GM21825 (cell line): ENCODE results near the gene VPS13A.
"Not testable (repeated sequence)": the region's sequence is repeated elsewhere in the genome, so short reads cannot be mapped to it uniquely, and the experiment has no call there.

ENCODE experiments used
- ATAC-seq: cut with Tn5 transposase; IDR thresholded peaks from one replicate; pipeline ENCODE4 v1.9.1; 2021; ENCODE audit warnings: mild to moderate bottlenecking, moderate library complexity; ENCODE audit not compliant: unreplicated experiment

Gene VPS13A

DNA sequence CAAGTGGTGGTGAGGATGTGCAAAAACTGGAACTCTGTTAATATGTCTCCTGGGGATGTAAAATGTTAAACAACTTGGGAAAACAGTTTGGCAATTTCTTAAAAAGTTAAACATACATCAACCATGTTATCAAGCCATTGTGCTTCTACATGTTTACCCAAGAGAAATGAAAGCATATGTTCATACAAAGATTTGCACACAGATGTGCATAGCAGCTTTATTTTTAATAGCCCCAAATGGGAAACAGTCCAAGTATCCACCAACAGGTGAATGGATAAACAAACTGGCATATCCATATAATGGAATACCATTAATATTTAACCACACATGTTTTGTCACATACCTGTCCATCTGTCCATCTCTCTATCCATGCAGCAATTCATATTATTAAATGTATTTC is 6.2 kb downstream of the VPS13A start:
- no peak for ATAC-seq

DNA sequence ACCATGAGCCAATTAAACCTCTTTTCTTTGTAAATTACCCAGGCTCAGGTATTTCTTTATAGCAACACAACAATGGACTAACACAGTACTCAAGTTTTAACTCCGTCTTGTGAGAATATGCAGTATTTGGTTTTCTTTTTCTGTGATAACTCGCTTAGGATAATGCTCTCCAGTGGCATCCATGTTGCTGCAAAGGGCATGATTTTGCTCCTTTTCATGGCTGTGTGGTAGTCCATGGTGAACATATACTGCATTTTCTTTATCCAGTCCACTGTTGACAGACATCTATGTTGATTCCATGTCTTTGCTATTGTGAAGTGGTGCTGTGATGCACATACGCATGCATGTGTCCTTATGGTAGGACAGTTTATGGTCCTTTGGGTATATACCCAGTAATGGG is 10.9 kb downstream of the VPS13A start:
- ATAC-seq: no peak

DNA sequence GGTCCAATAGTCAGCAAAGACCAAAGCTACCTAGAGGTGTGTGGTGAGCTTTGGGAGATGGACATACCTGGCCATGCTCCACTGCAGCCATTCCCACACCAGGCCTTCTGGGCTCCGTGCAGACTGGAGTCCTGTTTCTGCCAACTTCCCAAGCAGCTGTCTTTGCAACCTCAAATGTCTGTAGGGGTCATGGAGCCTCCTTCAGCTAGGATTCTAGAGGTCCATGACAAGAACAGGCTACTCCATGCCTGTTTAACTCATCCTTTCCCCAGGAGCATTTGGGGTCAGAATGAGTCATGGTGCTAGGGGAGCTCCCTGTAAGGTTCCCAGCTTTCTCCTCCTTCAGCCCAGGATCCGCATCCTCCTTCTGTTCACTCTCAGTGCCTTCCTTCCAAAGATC is 17.1 kb downstream of the VPS13A start:
- no peak for ATAC-seq

DNA sequence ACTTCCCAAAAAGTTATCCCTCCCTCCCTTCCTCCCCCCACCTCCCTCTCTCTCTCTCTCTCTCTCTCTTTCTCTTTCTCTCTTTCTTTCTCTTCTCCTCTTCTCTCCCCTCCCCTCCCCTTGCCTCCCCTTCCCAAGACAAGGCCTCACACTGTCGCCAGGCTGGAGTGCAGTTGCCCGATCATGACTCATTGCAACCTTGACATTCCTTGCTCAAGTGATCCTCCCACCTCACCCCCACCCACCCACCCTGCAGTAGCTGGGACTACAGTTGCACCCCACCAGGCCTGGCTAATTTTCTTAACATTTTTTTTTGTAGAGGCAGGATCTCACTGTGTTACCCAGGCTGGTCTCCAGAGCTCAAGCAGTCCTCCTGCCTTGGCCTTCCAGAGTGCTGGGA is 32.8 kb downstream of the VPS13A start:
- ATAC-seq: no peak

DNA sequence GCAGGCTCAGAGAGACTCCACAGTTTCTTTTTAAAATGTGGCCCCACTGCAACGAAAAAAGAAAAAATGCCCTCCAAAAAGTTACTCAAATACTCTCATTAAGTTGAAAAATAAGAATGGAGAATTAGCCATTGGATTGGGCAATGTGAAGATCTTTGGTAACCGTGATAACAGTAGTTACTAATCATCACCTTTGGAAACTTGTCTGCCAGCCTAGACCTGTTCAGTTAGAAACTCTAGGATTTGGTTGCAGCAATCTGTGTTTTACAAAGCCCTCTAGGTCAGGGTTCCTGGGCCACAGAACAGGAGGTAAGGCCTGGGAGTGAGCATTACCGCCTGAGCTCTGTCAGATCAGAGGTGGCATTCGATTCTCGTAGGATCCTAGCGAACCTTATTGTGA is 34.2 kb downstream of the VPS13A start:
- ATAC-seq: no peak

DNA sequence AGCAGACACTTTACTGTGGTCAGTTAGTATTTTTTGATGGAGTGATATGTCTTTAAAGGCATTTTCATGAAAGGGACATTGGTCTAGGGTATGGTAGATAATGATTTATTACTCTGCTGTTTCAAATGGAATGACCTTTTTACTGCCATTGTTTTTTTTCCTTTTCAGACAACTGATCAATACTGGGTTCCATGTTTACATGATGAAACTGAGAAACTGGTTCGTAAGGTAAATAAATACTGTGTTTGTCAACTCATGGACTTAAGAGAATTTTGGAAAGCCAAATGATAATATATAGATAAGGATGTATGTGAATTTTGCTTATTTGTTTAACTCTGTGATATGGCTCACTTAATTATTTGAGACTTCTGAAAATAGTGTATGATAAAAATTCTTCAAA is 35.5 kb downstream of the VPS13A start:
- ATAC-seq: no peak

DNA sequence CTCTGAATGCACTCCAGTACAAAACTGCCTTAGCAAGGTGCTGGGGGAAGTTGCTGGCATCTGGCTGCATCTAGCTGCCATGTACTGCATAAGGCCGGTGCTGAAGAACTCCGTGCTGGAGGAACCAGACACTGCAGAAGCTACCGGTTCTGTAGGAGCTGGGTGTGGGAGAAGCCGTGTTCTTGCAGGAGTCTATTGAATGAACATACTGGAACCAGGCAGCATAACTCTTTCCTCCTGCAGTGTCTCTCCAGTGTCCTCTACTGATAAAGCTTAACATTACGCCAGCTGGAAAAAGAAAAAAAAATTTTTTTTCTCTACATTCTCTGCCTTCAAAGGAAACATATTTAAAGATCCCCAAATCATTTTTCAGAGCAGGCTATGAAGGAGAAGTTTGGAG is 38.5 kb downstream of the VPS13A start:
- ATAC-seq: no peak

DNA sequence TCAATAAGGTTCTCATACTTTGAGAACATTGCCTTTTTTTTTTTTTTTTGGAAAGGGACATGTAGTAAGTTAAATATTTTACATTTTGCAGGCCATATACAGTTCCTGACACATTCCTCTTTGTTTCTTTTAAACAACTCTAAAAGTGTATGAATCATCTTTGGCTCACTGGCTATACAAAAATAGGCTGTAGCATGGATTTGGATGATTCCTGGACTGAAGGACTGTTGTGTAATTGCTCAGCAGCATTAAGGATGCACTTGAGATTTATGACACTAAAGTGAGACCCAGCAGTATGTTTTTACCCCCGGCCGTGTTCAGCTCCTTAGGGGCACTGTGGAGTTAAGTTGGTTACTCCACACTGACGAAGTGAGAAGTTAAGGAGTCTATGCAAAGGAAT is 41.3 kb downstream of the VPS13A start:
- no peak for ATAC-seq

DNA sequence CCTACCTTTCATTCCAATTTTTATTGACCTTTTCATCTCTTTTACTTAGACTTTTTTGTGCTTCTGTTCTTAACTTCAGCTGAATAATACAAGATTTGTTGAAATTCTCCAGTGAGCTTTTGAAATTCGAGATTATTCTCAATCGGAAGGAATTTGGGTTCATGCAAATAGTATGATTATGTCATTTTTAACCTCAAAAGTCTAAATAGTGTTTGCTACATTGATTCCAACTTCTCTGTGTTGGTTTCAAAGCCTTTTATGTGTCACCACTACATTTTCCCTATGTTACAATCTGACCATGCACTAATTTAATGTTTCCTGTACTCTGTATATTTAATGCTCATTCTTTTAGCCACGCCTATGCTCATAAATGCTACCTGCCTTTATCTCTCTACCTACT is 44.1 kb downstream of the VPS13A start:
- ATAC-seq: no peak

DNA sequence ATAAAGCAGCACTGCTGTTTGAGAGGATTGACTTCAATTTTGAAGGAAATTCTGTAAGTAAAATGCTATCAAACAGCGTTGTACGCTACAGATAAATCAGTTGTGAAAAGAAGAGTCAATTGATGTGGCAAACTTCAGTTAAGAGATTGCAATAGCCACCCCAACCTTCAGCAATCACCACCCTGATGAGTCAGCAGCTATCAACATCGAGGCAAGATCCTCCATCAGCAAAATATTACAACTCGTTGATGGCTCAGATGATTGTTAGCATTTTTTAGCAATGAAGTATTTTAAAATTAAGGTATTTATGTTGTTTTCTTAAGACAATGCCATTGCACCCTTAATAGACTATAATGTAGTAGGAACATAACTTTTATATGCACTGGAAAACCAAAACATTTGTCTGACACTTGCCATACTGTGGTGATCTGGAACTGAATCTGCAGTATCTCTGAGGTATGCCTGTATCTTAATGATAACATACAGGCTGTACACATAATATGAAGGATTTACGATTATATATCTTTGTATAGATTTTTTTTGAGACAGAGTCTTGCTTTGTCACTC is 47.5 kb downstream of the VPS13A start:
- ATAC-seq: no peak

DNA sequence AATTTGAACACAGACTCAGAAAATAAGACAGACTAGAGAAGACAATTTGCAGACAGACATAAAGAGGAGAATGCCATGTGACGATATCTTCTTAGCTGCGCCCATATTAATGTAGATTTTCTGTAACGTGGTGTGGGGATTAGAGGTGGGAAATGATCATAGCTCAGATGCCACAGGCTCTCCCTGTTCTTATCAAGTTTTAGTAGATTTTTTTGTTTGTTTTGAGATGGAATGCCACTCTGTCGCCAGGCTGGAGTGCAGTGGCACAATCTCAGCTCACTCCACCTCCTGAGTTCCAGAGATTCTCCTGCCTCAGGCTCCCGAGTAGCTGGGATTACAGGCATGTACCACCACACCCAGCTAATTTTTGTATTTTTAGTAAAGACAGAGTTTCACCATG is 59.4 kb downstream of the VPS13A start:
- no peak for ATAC-seq

DNA sequence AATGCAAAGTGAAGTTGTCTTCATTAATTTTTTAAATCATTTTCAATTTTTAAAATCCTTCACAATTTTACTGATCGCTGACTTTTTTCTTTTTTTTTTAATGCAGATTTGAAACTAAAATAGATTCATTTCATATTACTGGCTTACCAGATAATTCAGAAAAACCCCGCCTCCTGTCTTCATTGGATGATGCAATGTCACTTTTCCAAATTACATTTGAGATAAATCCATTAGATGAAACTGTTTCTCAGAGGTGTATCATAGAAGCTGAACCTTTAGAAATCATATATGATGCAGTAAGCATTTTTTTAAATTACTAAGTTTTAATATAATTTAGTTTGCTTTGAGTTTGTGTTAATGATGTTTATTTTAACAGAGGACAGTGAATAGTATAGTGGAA is 60.6 kb downstream of the VPS13A start:
- no peak for ATAC-seq

DNA sequence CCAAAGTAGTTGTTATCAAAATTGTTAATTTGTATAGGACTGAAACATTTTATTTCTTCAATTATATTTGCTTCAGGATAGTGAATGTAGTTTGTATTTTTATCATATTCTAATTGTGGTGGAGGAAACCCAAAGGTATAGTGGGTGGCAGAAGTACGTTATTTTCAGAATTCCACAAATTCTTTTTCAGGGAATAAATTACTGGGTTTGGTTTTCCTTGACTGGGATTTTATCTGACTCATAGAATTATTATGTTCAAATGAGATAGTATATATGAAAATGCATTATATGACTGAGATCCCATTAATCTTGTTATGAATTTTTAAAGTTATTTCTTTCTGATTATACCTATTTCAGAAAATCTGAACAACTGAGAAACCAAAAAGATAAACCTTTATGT is 73.7 kb downstream of the VPS13A start:
- no peak for ATAC-seq

DNA sequence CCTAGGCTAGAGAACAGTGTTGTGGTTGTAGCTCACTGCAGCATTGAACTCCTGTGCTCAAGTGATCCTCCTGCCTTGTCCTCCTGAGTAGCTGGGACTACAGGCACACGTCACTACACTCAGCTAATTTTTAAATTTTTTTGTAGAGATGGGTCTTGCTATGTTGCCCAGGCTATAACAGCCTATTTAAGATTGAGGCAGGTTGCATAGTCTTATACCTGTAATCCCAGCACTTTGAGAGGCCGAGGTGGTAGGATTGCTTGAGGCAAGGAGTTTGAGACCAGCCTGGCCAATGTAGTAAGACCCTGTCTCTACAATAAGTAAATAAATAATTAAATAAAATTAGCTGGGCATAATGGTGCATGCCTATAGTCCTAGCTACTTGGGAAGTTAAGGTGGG is 79.9 kb downstream of the VPS13A start:
- no peak for ATAC-seq

DNA sequence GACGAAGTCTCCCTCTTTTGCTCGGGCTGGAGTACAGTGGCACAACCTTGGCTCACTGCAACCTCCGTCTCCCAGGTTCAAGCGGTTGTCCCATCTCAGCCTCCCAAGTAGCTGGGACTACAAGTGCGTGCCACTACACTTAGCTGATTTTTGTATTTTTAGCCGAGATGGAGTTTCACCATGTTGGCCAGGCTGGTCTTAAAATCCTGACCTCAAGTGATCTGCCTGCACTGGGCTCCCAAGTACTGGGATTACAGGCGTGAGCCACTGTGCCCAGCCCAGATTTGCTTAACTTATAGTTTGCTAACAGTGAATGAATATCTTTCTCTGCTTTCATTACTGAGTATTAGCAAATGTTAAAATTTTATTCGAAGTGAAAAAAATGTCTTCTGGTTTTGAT is 84.3 kb downstream of the VPS13A start:
- no peak for ATAC-seq

DNA sequence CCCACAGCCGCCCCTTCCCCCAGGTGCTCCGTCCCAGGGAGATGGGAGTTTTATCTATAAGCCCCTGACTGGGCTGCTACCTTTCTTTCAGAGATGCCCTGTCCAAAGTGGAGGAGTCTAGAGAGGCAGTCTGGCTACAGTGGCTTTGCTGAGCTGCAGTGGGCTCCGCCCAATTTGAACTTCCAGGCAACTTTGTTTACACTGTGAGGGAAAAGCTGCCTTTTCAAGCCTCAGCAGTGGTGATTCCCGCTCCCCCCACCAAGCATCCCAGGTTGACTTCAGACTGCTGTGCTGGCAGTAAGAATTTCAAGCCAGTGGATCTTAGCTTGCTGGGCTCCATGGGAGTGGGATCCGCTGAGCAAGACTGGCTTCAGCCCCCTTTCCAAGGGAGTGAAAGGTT is 90.4 kb downstream of the VPS13A start:
- not testable (repeated sequence) for ATAC-seq

DNA sequence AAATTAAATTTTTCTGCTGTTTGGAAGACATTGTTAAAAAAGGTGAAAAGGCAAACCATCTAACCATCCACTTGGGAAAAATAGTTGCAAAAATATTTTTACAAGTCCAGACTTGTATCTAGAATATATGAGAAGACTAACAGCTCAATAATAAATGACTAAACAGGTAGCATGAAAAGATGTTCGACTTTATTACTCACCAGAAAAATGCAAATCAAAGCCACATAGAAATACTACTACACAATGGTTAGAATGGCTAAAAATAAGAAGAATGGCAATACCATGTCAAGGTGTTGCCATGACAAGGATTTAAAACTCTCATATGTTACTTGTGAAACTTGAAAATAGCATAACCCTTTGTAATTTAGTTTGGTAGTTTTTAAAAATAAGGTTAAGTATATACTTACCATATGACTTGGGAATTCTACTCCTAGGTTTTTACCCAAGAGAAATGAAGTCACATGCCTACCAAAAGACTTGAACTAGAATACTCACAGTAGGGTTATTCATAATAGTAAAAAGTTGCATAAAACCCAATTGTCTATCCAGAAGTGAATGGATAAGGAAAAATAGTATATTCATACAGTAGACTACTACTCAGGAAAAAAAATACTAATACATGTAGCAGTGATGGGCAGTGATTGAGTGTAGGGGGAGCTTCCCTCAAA is 93.8 kb downstream of the VPS13A start:
- no peak for ATAC-seq

DNA sequence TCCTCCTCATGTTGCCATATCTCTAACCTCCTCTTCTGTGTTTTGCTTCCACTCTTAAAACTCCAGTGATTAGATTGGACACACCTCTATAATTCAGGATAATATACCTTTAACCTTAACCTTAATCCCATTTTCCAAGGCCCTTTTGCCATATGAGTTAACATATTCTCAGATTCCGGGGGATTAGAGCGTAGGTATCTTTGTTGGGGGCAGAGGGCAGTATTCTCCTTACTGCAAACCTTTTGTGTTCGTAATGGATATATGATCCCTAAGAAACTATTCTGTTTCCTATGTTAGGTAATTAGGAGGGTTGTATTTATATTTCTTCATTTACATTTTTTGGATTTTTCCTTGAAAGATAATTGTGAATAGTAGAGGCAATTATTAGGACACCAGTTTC is 99.5 kb downstream of the VPS13A start:
- ATAC-seq: no peak

DNA sequence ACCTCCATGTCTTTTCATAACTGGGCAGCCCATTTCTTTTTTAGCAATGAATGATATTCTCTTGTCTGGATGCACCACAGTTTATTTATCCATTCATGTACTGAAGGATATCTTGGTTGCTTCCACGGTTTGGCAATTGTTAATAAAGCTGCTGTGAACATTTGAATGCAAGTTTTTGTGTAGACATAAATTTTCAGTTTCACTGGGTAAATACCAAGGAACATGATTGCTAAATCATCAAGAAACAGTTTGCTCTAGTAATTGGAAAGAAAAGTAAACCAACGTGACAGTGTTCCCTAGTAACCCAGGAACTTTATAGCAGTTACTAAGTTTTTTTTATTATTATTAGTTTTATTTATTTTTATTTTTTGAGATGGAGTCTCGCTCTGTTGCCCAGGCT is 100.4 kb downstream of the VPS13A start:
- ATAC-seq: no peak

DNA sequence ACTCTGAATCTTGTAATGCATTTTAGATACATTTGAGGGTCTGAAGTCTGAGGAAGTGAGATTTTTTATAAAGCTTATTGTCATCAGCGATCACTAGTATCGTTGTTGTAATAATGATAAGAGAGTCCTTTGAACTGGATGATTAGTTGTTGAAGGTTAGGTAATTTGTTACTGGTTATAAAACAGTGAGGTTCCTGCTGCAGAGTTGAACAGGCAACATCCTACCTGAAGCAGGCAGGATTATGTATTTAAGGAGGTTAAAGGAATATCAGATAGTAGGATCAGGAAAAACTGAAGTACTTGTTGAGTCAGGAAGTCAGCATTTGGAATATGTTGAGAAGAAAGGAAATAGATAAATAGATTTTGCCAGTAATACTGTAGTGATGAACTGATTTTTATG is 106.7 kb downstream of the VPS13A start:
- ATAC-seq: no peak

DNA sequence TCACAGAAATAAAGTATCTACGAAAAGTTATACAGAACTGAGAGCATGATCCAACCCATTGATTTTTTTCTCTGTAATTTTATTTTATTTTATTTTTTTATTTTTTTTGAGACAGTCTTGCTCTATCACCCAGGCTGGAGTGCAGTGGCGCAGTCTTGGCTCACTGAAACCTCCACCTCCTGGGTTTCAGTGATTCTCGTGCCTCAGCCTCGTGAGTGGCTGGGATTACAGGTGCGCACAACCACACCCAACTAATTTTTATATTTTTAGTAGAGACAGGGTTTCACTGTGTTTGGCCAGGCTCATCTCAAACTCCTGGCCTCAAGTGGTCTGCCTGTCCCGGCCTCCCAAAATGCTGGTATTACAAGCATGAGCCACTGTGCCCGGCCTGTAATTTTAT is 107.3 kb downstream of the VPS13A start:
- no peak for ATAC-seq

DNA sequence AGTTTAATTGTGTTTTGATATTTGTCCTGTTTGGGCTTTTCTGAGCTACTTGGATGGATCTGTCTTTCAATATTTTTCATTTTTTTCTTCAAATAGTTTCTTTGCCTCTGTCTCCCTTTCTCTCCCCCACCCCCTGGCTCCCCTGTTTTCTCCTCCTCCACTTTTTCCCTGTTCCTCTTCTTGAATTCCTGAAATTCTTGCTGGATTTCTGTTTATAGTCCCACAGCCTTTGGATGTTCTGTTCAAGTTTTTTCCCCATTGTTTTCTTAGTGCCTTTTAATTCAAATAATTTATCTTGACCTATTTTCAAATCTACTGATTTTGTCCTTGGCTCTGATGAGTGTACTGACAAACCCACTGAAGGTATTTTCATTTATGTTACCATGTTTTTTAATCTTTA is 113.0 kb downstream of the VPS13A start:
- ATAC-seq: no peak

DNA sequence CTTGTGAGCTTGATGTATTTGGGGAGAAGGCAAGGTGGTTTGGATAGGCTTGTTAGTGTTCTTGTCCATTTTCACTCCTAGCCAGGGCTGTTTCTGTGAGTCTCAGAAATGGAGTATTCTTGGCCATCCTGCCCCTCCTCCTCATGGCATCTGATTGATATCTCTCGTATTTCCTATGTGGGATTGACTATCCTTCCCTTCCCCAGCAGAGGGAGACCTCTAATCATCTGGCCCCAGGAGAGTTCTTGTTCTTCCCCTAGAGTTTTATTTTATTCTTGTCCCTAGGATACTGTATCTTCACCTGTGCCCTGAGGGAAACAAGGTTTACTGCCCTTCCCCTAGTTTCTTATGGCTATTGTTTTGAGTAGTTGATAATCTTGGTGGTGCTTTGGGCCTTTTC is 114.4 kb downstream of the VPS13A start:
- no peak for ATAC-seq
